HepG2 (cell line): Measurements from ENCODE around the gene CBLB. TPM values are rescaled to one million over a fixed set of nuclear protein-coding genes. Genes with fewer than 3 reads are reported as not detected.

Source experiments
- ATAC-seq: fragments of 200-7000 bp; cut with Tn5 transposase; 3 replicates; pipeline ENCODE4 v1.9.1; 2020; ENCODE audit warnings: mild to moderate bottlenecking, moderate library complexity
- BruUV-seq: library from RNA; stranded (reverse); fragments of 400-500 nt; replicated peaks from 2 replicates; lab custom pipeline; 2021; lab: Mats Ljungman, UMichigan
- CTCF ChIA-PET: fragments of 300-600 bp; formaldehyde crosslinking; extraction: SDS; loops from one replicate; lab custom pipeline; 2021; ENCODE audit warnings: low total read pairs, inconsistent platforms, low intra/inter-chr PET ratio; lab: Yijun Ruan, JAX
- POLR2A ChIA-PET: fragments of 350-600 bp; sonication (Branson Sonifier 250); formaldehyde crosslinking; loops from one replicate; lab custom pipeline; 2020; ENCODE audit warnings: antibody characterized with exemption, inconsistent platforms; lab: Yijun Ruan, JAX
- DNase-seq: peaks from one replicate; pipeline ENCODE4 v3.0.0-alpha.2; 2015; ENCODE audit warnings: low spot score
- FAIRE-seq: peaks from 3 replicates; lab custom pipeline; 2011; peaks lifted over from hg19 to GRCh38; lab: Jason Lieb, UNC
- H2AFZ ChIP-seq: one replicate; pipeline ENCODE4 v1.6.1; 2011; ENCODE audit warnings: low read length, inconsistent platforms
- H3K27ac ChIP-seq: fragments of 300-600 bp; 3 replicates; pipeline ENCODE4 v1.8.0; 2011; ENCODE audit warnings: mixed run types, mild to moderate bottlenecking, mixed read lengths, low read length, inconsistent platforms; ENCODE audit not compliant: insufficient read depth; ENCODE audit errors: extremely low read length
- H3K27me3 ChIP-seq, 2 experiments: fragments of 200-600 bp in 1 of 2; 2 replicates in 1 of 2; 3 replicates in 1 of 2; pipeline versions ENCODE4 v1.6.0 to v1.8.0; 2011; ENCODE audit warnings: low read length in 2 of 2, mild to moderate bottlenecking in 2 of 2, moderate library complexity in 2 of 2, inconsistent platforms in 1 of 2; ENCODE audit not compliant: insufficient read depth in 2 of 2, control insufficient read depth in 1 of 2
- H3K36me3 ChIP-seq, 2 experiments: fragments of 200-600 bp in 1 of 2; replicated peaks in 1 of 2; 2 replicates in 1 of 2; 3 replicates in 1 of 2; pipeline versions ENCODE4 v1.5.1 to v1.8.0; 2011; ENCODE audit warnings: low read length in 2 of 2, inconsistent platforms in 1 of 2; ENCODE audit not compliant: insufficient read depth in 2 of 2, control insufficient read depth in 1 of 2
- H3K4me1 ChIP-seq: 2 replicates; pipeline ENCODE4 v1.5.1; 2012; ENCODE audit warnings: low read length, inconsistent platforms; ENCODE audit not compliant: insufficient read depth
- H3K4me2 ChIP-seq: 2 replicates; pipeline ENCODE4 v1.6.0; 2011; ENCODE audit warnings: low read depth, low read length, inconsistent platforms
- H3K4me3 ChIP-seq, 3 experiments: fragments of 200-600 bp in 1 of 3; sonication (generic), shearing (Covaris generic) in 1 of 3; replicated peaks in 1 of 3; 2 replicates each; pipeline ENCODE4 v1.5.1; 2011 to 2016; ENCODE audit warnings: low read length in 3 of 3, inconsistent platforms in 2 of 3, low read depth in 2 of 3, mild to moderate bottlenecking in 2 of 3, control low read depth in 1 of 3, mixed read lengths in 1 of 3; ENCODE audit not compliant: insufficient read depth in 1 of 3
- H3K79me2 ChIP-seq: one replicate; pipeline ENCODE4 v1.6.1; 2011; ENCODE audit warnings: low read length, inconsistent platforms; ENCODE audit not compliant: insufficient read depth
- H3K9ac ChIP-seq: 2 replicates; pipeline ENCODE4 v1.6.0; 2011; ENCODE audit warnings: mild to moderate bottlenecking, low read depth, low read length, inconsistent platforms; ENCODE audit not compliant: insufficient read depth
- H3K9me3 ChIP-seq: 2 replicates; pipeline ENCODE4 v1.5.1; 2012; ENCODE audit warnings: mild to moderate bottlenecking, low read length
- H4K20me1 ChIP-seq: 2 replicates; pipeline ENCODE4 v1.6.0; 2011; ENCODE audit warnings: inconsistent platforms, mild to moderate bottlenecking, low read length, moderate library complexity; ENCODE audit not compliant: insufficient read depth
- FOXA3 ChIP-seq: IDR thresholded peaks from 2 replicates; pipeline ENCODE4 v1.6.1; 2016; ENCODE audit warnings: missing genetic modification reagents, missing compliant biosample characterization
- KAT2B ChIP-seq: fragments of 150-350 bp; IDR thresholded peaks from 2 replicates; pipeline ENCODE4 v1.6.1; 2014; ENCODE audit warnings: low read depth, low read length, borderline replicate concordance
- KAT8 ChIP-seq: IDR thresholded peaks from 2 replicates; pipeline ENCODE4 v1.6.1; 2016; ENCODE audit warnings: missing genetic modification reagents, missing compliant biosample characterization
- KLF9 ChIP-seq: IDR thresholded peaks from 2 replicates; pipeline ENCODE4 v1.6.1; 2016; ENCODE audit warnings: low read depth
- MZF1 ChIP-seq: sonication (generic); formaldehyde crosslinking; IDR thresholded peaks from 2 replicates; pipeline ENCODE4 v1.8.1; 2023; ENCODE audit warnings: mild to moderate bottlenecking, missing genetic modification reagents, borderline replicate concordance
- NFATC3 ChIP-seq: sonication (generic); formaldehyde crosslinking; IDR thresholded peaks from 2 replicates; pipeline ENCODE4 v1.5.1; 2020; ENCODE audit warnings: mild to moderate bottlenecking, missing genetic modification reagents
- NR2C2 ChIP-seq: sonication (generic); formaldehyde crosslinking; IDR thresholded peaks from 2 replicates; pipeline ENCODE4 v1.4.0; 2020; ENCODE audit warnings: missing genetic modification reagents, mild to moderate bottlenecking, moderate library complexity, borderline replicate concordance
- RFX3 ChIP-seq: IDR thresholded peaks from 2 replicates; pipeline ENCODE4 v1.6.1; 2016; ENCODE audit warnings: missing biosample characterization, missing genetic modification reagents
- SIN3B ChIP-seq: fragments of 150-350 bp; IDR thresholded peaks from 2 replicates; pipeline ENCODE4 v1.6.1; 2014; ENCODE audit warnings: low read length
- SKI ChIP-seq: fragments of 450-650 bp; IDR thresholded peaks from one replicate; pipeline ENCODE4 v1.6.1; 2018; ENCODE audit warnings: mild to moderate bottlenecking; ENCODE audit not compliant: partially characterized antibody
- SMARCE1 ChIP-seq: fragments of 450-650 bp; IDR thresholded peaks from 2 replicates; pipeline ENCODE4 v1.6.1; 2017; ENCODE audit warnings: borderline replicate concordance
- SRSF4 ChIP-seq: fragments of 200-400 bp; formaldehyde crosslinking; IDR thresholded peaks from one replicate; pipeline ENCODE4 v1.6.1; 2018; ENCODE audit warnings: mild to moderate bottlenecking, low read depth, low read length, moderate library complexity; ENCODE audit not compliant: poor library complexity, severe bottlenecking
- ZBTB21 ChIP-seq: sonication (generic); formaldehyde crosslinking; IDR thresholded peaks from 2 replicates; pipeline ENCODE4 v1.4.0; 2020; ENCODE audit warnings: missing genetic modification reagents
- ZNF496 ChIP-seq: sonication (generic); formaldehyde crosslinking; IDR thresholded peaks from 2 replicates; pipeline ENCODE4 v1.8.1; 2023; ENCODE audit warnings: mild to moderate bottlenecking, moderate library complexity, missing genetic modification reagents; ENCODE audit not compliant: insufficient replicate concordance
- ZNF556 ChIP-seq: sonication (generic); formaldehyde crosslinking; IDR thresholded peaks from 2 replicates; pipeline ENCODE4 v1.4.0; 2020; ENCODE audit warnings: mild to moderate bottlenecking, missing genetic modification reagents, borderline replicate concordance
- ZNF598 ChIP-seq: sonication (generic); formaldehyde crosslinking; IDR thresholded peaks from 2 replicates; pipeline ENCODE4 v1.5.1; 2020; ENCODE audit warnings: mild to moderate bottlenecking, missing genetic modification reagents, borderline replicate concordance
- ZNF616 ChIP-seq: sonication (generic); formaldehyde crosslinking; IDR thresholded peaks from 2 replicates; pipeline ENCODE4 v1.5.0; 2020; ENCODE audit warnings: low read depth, mild to moderate bottlenecking, missing genetic modification reagents
- ZNF713 ChIP-seq: sonication (generic); formaldehyde crosslinking; IDR thresholded peaks from 2 replicates; pipeline ENCODE4 v1.4.0; 2020; ENCODE audit warnings: mild to moderate bottlenecking, missing genetic modification reagents
- ZNF737 ChIP-seq: sonication (generic); formaldehyde crosslinking; IDR thresholded peaks from 2 replicates; pipeline ENCODE4 v1.5.0; 2020; ENCODE audit warnings: missing genetic modification reagents, mild to moderate bottlenecking, borderline replicate concordance
- ZNF781 ChIP-seq: sonication (generic); formaldehyde crosslinking; IDR thresholded peaks from 2 replicates; pipeline ENCODE4 v1.5.1; 2020; ENCODE audit warnings: borderline replicate concordance, mild to moderate bottlenecking, missing genetic modification reagents; ENCODE audit errors: not compliant biosample characterization
- WGBS: methylation state at CpG from one replicate; pipeline ENCODE4 v1.1.6; 2017; ENCODE audit warnings: low lambda C conversion rate; 5-methylcytosine and 5-hydroxymethylcytosine counted together
- in situ Hi-C: cut with HindIII; loops from 2 replicates; pipeline ENCODE4 v1.10.0; 2017; ENCODE audit warnings: low pct_unique_long_range_greater_than_20kb; ENCODE audit not compliant: extremely low pct_ligation_motif_present
- intact Hi-C: fragments of 100-400 bp; cut with micrococcal nuclease; formaldehyde crosslinking; loops from one replicate; pipeline ENCODE4 v1.10.0; 2022; ENCODE audit not compliant: unreplicated experiment
- polyA plus RNA-seq, 8 experiments: library from polyadenylated mRNA; depleted of rRNA in 3 of 8; stranded (reverse) in 7 of 8; unstranded in 1 of 8; fragments of >200 nt; fragmentation: Illumina TruSeq in 4 of 8; extraction: Trizol in 4 of 8; gene quantifications; 2 replicates each; pipeline versions ENCODE4 v1.2.1 to v1.2.3, GENCODE V29; 2011 to 2016; ENCODE audit warnings: low read depth in 4 of 8, missing spikeins in 1 of 8, mixed read lengths in 1 of 8; ENCODE audit not compliant: insufficient read depth in 1 of 8
- total RNA-seq, 5 experiments: library from RNA; depleted of rRNA; stranded (reverse); fragments of >200 nt; fragmentation: Illumina TruSeq; extraction: Trizol; gene quantifications; 2 replicates each; pipeline ENCODE4 v1.2.3, GENCODE V29; 2016; ENCODE audit warnings: low read depth in 1 of 5
- TF ChIP-seq, protein P1 (sequence below): sonication (generic); formaldehyde crosslinking; IDR thresholded peaks from 2 replicates; pipeline ENCODE4 v1.5.0; 2020; ENCODE audit warnings: mild to moderate bottlenecking, missing genetic modification reagents
- TF ChIP-seq, protein P2 (sequence below): sonication (generic); formaldehyde crosslinking; IDR thresholded peaks from 2 replicates; pipeline ENCODE4 v1.5.0; 2020; ENCODE audit warnings: missing genetic modification reagents

Gene CBLB
- total and polyA plus RNA-seq, 2 of the 13 experiments (the other 11 are each of a cell fraction or from before 2014, with no cell fraction given): 9.8 to 16.4 TPM

DNA sequence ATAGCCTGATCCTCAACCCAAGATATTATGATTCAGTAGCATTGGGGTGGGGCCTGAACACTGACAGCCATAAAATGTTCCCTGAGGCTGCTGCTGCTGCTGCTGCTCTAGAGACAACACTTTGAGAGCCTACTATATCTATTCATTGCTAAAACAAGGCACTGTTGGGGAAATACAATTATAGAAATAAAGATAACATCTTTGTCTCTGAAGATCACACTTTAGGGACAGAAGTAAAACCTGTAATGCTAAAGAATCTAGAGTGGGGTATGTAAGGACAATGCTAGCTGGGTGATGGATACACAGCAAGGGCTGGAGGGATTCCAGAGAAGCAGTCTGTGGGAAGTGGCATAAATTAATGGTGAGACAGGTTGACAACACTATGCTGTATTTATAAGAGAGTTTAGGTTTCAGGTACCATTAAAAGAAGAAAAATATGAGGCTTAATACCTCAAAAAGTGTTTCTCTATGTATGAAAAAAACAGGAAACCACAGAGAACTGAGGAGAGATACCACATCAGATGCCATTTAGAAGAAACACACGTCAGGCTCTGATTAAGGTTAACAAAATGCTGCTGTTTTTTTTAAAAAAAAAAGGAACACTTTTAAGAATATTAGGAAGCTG is 115.9 kb downstream of the CBLB start (continued):
- TF ChIP-seq, protein P1, sequence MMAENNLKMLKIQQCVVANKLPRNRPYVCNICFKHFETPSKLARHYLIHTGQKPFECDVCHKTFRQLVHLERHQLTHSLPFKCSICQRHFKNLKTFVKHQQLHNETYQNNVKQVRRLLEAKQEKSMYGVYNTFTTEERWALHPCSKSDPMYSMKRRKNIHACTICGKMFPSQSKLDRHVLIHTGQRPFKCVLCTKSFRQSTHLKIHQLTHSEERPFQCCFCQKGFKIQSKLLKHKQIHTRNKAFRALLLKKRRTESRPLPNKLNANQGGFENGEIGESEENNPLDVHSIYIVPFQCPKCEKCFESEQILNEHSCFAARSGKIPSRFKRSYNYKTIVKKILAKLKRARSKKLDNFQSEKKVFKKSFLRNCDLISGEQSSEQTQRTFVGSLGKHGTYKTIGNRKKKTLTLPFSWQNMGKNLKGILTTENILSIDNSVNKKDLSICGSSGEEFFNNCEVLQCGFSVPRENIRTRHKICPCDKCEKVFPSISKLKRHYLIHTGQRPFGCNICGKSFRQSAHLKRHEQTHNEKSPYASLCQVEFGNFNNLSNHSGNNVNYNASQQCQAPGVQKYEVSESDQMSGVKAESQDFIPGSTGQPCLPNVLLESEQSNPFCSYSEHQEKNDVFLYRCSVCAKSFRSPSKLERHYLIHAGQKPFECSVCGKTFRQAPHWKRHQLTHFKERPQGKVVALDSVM: no peak
- no peak for TF ChIP-seq FOXA3 (CRISPR knock-in tag)
- no peak for TF ChIP-seq KLF9 (CRISPR knock-in tag)
- no peak for TF ChIP-seq SRSF4
- no peak for TF ChIP-seq MZF1 (CRISPR knock-in tag)
- TF ChIP-seq, protein P2, sequence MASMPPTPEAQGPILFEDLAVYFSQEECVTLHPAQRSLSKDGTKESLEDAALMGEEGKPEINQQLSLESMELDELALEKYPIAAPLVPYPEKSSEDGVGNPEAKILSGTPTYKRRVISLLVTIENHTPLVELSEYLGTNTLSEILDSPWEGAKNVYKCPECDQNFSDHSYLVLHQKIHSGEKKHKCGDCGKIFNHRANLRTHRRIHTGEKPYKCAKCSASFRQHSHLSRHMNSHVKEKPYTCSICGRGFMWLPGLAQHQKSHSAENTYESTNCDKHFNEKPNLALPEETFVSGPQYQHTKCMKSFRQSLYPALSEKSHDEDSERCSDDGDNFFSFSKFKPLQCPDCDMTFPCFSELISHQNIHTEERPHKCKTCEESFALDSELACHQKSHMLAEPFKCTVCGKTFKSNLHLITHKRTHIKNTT (CRISPR knock-in tag): no peak
- TF ChIP-seq ZNF496 (CRISPR knock-in tag): no peak
- TF ChIP-seq KAT2B: no peak

DNA sequence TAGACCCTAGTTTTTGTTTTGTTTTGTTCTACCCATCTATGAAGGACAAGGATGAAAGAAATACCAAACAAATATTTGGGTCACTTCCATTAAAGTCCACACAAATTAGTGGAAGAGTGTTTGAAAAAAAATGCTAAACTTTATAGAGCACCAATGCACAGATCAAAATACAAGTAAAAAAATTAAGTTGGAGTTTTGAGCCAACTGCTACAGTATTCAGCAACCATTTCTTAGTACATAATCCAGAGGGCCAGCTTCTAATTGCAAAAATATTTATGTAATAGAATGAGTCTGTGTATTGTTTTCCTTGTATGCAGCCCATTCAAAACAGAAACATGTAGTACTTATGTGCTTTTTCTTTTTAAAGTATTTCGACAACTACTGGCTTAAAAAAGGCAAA is 121.1 kb downstream of the CBLB start:
- Histone ChIP-seq H2AFZ (no peak overlapping the region), H3K36me3 (peaks cover 4 to 18% of the 10 kb centered on the region in 2 experiments; a peak in 2 of 5 replicates), H3K4me2 (no peak overlapping the region), H3K9ac (no peak overlapping the region), H3K4me3 (no peak overlapping the region), H3K9me3 (no peaks in the 10 kb centered on the region), H3K4me1 (peaks cover 16% of the 10 kb centered on the region), H3K27ac (no peak overlapping the region), H3K27me3 (no peaks in the 10 kb centered on the region), H3K79me2 (no peaks in the 10 kb centered on the region), H4K20me1 (0 out of 2 replicates have a peak, but pooled peaks cover 2% of the 10 kb centered on the region)
- FAIRE-seq (no peak), DNase-seq (no peak), ATAC-seq (no peak)
- in situ Hi-C loops (no loop called here), intact Hi-C loops (loop anchor here (5.0 kb wide), 1 partner anchor 120 kb away; the partner anchor contains the start of gene CBLB)
- 90% methylated on average over 1 of the region's 1 CpG for WGBS
- no TSS peak for BruUV-seq
- POLR2A ChIA-PET: no interaction called here
- CTCF ChIA-PET: no interaction called here
- TF ChIP-seq ZBTB21 (CRISPR knock-in tag) (no peak), SMARCE1 (no peak), ZNF781 (CRISPR knock-in tag) (no peak), ZNF713 (CRISPR knock-in tag) (no peak), NR2C2 (CRISPR knock-in tag) (no peak), ZNF737 (CRISPR knock-in tag) (no peak), ZNF598 (CRISPR knock-in tag) (no peak), NFATC3 (CRISPR knock-in tag) (no peak), ZNF616 (no peak), RFX3 (no peak), KAT8 (CRISPR knock-in tag) (no peak), ZNF556 (CRISPR knock-in tag) (no peak), SKI (no peak), SIN3B (no peak)
